Fibroblast of skin of right biceps (primary cell): ENCODE results near the gene RHBDD2.
"Not testable (repeated sequence)": the region's sequence is repeated elsewhere in the genome, so short reads cannot be mapped to it uniquely, and the experiment has no call there.

ENCODE experiments used
- DNase-seq: peaks from one replicate; pipeline ENCODE4 v3.0.0-alpha.2; 2013

RHBDD2 gene

DNA sequence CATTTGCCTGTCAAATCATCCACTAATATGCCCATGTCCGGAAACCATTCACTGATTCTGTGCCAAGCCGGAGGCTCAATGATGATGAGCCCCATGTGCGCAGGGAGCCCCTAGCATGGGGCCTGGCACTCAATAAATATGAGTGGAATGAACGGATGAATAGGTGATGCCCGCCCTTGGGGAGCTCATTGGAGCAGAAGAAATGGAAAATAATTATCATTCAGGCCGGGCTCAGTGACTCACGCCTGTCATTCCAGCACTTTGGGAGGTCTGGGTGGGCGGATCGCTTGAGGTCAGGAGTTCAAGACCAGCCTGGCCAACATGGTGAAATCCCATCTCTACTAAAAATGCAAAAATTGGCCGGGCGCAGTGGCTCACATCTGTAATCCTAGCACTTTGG is 11.0 kb downstream of the RHBDD2 start:
- peak; percentile 51 for DNase-seq

DNA sequence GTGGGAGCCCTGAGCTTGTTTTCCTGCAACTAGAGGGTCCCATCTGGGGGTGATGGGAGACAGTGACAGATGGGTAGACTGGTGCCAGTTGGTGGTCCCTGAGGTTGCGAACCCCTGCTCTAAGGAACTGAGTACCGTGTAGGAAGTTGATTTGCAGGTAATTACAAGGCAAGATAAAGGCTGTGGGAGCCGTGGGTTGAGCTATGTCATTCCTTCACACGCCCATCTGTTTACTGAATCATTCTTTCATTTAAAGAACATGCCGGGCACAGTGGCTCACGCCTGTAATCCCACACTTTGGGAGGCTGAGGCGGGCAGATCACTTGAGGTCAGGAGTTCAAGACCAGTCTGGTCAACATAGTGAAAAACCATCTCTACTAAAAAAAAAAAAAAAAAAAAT is 12.4 kb downstream of the RHBDD2 start:
- not testable (repeated sequence) for DNase-seq

DNA sequence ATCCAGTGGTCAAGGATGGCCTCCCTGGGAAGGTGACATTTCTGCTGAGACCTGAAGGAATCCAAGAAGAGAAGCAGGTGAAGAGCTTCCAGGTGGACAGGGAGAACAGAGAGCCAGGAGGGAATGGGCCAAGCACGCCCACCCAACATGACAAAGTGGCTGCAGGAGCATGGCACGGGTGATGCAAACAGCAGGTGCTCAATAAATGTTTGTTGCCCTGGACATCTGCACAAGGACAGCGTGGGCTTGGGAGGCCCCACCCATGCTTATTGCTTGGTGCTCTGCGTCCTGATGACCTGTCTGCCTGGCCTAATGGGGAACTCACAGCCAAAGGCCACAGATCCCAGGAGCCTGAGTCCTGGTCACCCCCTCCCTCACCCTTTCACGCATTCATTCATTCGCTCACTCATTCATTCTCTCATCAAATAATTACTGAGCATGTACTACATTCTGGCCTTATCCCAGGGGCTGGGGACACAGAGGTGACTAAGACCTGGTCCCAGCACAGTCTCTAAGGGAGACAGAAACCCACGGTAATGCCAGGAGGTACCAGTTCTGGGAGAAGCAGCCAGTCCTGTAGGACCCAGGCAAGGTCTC is 13.1 kb downstream of the RHBDD2 start:
- no peak for DNase-seq

DNA sequence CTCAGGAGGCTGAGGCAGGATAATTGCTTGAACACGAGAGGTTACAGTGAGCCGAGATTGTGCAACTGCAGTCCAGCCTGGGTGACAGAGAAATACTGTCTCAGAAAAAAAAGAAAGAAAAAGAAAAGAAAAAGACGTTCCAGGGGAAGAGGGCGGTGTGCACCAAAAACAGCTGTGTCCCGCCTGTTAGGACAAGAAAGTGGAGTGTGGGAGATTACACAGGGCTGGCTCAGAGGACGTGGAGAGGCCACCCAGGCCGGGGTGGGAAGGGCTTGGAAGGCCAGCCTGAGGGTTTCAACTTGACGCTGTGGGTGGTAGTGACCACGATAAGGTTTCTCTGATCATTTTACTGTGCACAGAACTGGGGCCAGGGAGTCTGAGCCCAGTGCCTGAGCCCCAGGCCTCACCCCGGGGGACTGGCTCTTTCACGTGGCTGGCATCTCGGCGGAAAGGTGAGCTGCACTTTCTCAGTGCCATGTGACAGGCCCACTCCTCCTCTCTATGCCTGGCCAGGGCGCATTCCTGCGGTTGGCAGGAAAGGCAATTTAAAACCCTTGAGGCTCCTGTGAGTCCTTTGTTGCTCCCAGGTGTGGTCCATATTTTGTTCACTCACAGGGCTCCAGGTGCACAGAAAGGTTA is 13.9 kb downstream of the RHBDD2 start:
- DNase-seq = no peak

DNA sequence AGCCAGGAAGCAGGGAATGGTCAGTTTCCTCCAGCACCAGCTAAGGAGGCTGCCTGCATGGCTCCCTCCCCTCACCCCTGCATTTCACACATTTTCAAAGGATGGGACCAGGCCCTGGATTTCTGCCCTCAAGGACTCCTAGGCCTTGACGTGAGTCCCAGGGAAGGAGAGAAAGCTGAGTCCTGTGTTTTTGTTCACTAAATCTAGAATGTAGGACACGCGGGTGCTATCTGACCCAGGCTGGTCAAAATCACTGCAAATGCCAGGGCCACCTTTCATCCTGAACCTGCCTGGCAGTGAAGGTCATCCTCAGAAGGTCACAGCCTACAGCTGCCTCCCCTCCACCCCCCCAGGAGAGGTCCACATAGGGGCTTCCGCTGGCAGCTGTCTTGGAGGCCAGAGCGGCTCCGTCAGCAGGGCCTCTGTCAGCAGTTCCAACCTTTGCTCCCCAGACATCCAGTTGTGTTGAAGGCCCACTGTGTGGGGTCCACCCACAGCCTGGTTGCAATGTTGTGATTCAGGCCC is 18.0 kb downstream of the RHBDD2 start:
- no peak for DNase-seq

DNA sequence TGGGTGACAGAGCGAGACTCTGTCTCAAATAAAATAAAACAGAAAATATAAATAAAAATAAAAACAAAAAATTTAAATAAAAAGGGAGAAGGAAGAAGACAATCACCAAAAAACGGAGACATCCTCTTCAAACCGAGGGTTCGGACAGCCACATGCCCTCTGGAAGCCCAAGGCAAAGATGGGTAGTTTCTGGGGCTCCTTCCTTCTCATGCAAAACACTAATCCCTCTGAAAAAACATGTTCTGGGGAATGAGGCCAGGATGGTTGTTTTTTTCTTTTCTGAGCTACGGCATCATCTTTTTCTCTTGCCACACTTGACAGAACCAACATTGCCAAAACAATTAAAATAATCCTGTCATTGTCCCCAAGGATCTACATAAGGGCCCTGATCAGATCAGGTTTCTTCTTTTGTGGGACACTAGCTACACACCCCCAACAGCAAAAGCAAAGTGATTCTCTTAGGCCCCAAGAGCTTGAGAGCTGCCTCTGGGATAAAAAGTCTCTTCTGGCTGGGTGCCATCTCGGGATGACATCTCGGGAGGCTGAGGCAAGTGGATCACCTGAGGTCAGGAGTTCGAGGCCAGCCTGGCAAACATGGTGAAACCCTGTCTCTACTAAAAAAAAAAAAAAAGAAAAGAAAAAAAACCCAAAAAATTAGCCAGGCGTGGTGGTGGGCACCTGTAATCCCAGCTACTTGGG is 21.9 kb downstream of the RHBDD2 start:
- DNase-seq = no peak

DNA sequence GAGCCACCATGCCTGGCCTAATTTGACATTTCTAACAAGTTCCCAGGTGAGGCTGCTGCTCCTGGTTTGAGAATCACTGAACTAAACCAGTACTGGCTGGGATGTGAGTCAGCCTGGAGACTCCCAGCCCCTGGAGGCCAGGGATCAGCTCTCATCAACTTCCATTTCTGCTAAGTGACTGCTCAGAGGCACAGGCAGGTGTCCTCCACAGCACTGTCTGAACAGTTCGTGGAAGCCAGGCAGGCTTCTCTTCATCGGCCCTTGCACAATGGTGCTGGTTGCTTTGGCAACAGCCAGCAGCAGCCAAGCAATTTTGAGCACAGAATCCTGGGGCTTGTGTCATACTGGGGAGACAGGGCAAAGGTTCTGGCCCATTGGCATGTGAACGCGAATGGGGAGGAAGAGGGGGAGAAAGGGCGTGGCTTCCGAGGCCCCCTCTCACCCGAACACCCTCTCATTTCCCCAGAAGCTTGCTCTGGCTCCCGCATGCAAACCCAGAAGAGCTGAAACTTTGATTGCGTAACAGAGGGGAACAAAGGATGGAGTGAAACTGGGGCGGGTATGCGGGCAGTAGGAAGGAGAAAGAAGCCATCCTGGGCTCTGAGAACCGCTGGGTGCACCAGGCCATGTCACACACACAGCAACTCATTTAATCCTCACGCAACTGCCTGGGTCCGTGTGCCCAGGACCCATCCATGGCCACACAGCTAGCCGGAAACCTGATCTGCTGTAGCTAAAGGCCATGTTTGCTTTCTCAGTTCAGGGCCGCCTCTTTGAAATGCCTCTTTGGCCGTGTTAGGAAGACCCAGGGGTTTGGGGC is 27.2 kb downstream of the RHBDD2 start:
- peak; percentile 38 for DNase-seq

DNA sequence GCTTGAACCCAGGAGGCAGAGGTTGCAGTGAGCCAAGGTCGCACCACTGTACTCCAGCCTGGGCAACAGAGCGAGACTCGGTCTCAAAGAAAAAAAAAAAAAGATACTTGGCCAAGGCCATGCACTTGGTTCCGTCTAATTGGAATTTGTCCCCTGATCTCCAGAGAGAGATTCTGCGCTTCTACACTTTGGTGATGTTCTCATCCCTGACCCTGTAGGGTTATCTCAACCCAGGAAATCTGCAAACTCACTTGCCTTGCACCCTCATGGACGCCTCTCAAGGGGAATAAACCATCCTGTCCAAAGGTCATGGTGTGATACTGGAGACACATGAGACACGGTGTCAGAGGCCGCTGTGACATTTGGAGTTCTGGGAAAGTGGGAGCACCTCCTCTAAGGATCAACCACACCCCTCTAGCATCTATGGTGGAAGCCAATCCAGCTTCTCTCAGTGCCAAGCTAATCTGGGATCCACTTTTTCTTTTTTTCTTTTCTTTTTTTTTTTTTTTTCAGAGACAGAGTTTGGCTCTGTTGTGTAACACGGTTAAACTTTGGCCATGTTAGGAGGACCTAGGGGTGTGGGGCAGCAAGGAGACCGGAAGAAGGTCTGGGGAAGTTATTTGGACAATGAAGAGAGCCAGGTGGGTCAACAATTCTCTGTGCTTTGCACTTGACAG is 28.3 kb downstream of the RHBDD2 start:
- DNase-seq = no peak

DNA sequence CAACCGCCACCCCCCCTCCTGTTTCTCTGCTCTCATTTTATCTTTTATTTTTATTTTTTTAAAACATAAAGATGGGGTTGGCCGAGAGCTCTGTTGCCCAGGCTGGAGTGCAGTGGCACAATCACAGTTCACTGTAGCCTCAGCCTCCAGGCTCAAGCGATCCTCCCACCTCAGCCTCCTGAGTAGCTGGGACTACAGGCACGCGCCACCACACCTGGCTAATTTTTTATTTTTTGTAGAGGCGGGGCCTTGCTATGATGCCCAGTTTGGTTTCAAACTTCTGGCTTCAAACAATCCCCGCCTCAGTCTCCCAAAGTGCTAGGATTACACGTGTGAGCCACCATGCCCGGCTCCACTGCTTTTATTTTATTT is 28.8 kb downstream of the RHBDD2 start:
- DNase-seq = not testable (repeated sequence)

DNA sequence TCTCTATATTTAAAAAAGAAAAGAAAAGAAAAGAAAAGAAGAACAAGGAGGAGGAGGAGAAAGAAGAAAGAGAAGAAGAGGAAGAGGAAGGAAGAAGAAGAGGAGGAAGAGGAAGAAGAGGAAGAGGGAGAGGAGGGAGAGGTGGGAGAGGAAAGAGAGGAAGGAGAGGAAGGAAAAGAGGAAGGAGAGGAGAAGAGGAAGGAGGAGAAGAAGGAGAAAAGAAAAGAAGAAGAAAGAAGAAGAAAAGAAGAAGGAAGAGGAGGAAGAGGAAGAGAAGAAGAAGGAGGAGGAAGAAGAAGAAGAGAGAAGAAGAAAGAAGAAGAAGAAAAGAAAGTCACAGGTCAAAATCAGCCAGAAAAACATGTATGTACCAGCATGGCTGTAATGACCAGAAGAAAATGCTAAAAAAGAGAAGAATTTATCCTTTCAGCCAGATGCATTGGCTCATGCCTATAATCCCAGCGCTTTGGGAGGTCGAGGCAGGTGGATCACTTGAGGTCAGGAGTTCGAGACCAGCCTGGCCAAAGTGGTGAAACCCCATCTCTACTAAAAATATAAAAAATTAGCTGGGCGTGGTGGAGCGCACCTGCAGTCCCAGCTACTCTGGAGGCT is 30.8 kb downstream of the RHBDD2 start:
- DNase-seq = no peak

DNA sequence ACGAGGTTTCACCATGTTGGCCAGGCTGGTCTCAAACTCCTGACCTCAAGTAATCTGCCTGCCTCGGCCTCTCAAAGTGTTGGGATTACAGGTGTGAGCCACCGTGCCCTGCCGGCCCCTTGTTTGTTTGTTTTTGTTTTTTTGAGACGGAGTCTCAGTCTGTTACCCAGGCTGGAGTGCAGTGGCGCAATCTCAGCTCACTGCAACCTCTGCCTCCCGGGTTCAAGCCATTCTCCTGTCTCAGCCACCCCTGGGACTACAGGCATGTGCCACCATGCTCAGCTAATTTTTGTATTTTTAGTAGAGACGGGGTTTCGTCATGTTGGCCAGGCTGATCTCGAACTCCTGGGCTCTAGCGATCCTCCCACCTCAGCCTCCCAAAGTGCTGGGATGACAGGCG is 32.4 kb downstream of the RHBDD2 start:
- DNase-seq = not testable (repeated sequence)

DNA sequence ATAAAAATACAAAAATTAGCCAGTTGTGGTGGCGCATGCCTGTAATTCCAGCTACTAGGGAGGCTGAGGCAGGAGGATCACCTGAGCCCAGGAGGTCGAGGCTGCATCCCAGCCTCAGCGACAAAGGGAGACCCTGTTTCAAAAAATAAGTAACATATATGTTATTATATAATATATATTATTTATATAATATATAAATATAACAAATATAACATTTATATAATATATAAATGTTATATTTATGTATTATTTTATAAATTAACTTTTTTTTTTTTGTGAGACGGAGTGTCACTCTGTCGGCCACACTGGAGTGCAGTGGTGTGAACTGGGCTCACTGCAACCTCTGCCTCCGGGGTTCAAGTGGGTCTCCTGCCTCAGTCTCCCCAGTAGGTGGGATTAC is 34.6 kb downstream of the RHBDD2 start:
- no peak for DNase-seq

DNA sequence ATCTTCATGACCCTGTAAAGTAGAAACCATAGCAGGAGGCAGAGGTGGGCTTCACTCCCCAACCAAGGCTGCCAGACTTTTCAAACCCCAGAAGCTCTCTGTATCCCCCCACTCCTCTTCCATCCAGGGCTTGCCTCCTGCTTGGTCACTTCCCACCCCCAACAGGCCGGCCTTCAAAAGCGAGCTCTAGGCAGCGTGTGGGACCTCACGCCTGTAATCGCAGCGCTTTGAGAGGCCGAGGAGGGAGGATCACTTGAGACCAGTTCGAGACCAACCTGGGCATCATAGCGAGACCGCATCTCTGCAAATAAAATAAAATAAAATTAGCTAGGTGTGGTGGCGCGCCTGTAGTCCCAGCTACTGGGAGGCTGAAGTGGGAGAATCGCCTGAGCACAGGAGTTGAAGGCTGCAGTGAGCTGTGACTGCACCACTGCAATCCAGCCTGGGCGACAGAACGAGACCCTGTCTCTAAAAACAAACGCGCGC is 35.4 kb downstream of the RHBDD2 start:
- no peak for DNase-seq

DNA sequence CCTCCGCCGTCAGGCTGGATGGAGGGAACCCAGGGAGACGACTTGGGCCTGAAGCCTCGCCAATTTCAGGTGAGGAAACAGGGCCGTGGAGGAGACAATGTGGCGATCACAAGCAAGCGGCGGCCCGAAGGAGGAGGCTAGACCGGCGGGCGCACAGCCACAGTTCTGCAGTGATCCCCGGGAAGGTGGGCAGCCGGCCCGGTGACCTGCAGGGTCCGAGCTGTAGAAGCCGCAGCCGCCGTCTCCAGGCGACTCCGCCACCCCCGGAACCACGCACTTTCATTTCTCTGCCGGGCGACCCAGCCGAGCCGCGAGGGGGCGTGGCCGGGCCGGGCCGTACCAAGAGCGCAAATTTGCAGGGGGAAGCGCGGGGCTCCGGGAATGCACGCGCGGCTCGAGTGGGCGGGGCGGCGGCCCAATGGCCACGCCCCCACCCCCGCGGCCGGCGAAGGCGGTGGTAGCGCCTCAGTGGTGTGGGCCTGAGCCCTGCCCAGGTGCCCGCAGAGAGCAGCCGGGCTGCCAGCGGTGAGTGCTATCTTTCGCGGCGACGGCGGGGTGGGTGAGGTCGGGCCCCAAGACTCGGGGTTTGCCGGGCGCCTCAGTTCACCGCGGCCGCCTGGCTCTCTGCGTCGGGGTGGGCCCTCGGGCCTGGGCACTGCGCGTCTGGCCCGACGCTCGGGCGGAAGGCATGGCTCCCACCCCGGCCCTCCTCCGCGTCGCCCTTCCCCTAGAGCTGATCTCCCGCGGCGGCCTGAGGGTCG is 36.0 kb downstream of the RHBDD2 start, which contains the start of gene POR:
POR (plus strand) TSS at position 501 of the 761 bp plus-strand sequence. CDS start 38,847 bp downstream, outside the sequence.
- DNase-seq = peak; percentile 94

DNA sequence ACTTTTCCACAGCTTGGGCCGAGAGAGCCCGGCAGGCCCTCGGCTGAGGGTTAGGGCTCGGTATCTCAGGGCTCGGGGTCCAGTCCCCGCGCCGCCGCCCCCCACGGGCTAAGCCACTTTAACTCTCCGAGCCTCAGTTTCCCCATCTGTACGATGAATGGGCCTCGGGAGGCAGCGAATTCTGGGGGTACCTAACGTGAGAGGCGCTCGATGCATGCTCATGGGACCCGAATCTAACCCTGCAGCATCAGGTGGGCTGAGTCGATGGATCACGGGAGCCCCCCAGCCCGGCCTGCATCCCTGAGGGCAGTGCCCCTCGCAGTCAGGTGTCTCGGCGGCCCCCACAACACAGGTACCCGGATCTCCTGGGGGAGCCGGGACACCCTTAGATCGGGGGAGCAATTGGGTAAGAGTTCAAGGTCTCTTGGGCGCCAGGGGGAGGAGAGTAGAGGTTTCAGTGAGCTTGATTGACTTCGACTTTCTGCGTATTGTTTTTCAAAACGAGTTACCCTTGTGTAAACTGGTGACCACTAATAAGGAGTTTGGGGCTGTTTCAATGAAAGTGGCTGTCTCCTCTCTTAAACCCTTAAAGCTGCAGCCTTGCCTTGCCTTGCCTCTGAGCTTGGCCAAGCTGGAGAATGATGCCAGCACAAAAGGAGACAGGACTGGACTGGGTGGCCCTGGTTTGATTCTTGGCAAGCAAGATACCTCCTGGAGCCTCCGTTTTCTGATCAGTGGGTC is 36.8 kb downstream of the RHBDD2 start:
- no peak for DNase-seq

DNA sequence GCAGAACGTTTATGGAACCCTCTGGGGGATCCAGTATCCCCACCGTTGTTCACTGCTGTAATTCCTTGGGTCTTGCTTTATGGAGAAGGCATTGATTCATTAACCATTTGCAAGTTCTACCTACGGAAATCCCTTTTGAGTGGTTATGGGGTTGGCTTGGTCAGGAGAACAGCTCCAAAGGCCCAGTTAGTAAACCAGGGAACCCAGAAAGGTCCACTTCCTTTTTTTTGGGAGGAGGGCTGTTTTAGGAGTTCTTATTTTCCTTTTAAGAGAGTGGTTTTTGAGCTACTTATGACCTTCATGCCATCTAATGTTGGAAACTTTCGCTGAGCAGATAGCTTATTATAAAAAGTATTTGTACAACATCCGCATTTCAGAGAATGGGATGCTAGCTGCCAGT is 37.4 kb downstream of the RHBDD2 start:
- no peak for DNase-seq

DNA sequence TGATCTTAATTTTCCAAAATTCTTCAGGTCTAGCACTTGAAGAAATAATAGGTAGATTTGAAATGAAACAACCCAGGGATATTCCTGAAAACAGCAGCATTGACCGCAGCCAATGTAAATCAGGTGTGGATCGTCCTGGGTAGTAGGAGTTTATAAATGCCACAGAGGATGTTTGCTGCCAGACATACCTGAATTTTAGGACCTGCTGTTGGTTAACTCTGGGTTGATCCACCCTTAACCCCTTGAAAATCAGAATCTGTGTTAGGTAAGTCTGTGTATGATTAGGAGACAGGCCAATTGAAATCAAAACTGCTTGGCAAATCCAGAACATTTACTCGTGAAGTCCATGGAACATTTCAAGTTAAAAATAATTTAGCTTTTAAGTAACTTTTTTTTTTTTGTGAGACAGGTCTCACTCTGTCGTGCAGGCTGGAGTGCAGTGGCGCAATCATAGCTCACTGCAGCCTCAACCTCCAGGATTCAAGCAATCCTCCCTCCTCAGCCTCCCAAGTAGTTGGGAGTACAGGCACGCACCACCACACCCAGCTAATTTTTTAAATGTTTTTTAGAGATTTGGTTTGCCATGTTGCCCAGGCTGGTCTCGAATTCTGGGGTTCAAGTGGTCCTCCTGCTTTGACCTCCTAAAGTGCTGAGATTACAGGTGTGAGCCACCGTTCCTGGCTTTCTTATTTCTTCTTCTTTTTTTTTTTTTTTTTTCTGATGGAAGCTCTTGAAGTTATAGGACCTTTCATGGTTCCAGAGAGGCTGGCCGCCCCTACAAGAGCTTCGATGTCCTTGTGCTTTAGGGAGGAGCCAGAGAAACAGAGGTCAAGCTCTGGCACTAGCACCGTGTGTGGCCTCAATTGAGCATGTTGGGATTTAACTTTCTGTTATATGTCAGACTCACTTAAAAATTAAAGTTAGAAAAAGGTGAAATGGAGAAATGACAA is 38.1 kb downstream of the RHBDD2 start:
- DNase-seq = no peak

DNA sequence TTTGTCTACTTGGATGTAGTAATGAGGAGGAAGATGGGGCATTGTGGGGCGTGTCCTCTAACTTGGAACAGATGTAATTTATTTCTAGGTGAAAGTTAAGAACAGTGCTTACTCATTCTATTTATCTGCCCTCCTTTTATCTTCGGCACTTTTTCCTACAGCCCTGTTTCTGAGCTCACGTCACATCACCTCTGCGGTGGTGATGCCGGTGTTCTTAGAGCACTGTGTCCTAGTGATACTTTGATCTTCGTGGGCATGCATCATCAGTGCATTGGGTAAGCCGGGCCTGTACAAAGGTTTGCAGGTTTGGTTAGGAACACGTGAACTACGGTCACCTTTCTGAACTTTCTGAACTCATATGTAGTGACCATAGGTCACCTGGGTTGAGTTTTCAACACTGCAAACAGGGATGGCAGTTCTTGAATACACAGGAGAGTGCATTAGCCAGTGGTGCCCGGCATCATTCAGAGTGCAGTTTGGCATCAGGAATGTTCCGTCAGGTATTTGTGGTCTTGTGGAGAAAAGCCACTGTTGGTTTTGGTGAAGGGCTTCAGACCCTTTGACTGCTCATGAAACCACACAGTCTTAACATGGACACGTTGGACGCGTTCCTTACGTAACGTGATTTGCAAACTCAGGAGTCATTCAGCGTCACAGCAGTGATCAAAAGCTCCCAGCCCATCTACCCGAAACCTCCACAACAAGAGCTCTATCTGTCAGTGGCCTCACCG is 41.8 kb downstream of the RHBDD2 start:
- DNase-seq = no peak

DNA sequence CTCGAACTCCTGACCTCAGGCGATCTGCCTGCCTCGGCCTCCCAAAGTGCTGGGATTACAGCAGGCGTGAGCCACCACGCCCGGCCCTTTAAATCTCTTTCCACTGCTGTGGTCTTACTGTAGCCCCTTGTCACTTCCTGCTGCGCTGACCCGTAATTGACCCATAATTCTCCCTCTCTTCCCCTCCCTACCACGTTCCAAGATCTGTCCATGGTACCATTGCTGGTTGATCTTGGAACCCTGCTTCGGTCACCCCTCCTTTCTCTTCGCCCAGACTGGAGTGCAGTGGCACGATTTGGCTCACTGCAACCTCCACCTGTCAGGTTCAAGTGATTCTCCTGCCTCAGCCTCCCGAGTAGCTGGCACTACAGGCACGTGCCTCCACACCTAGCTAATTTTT is 42.6 kb downstream of the RHBDD2 start:
- no peak for DNase-seq
